ENCODE measurements around the gene PI4KB. TPM values are rescaled to one million over a fixed set of nuclear protein-coding genes. Genes with fewer than 3 reads are reported as not detected.

PI4KB gene
- total and polyA plus RNA-seq, 2 of the 4 experiments (the other 2 are of a cell fraction), result 82.4 to 94.5 TPM

GRCh38 chr1:151347523-151348246, 20.5 kb upstream of the PI4KB start:
- peak overlapping the region; percentile 44 for H2BK20ac ChIP-seq (ENCODE audit: low read depth, low read length)
- peak overlapping the region; percentile 23; the same call in 1 of the 2 replicates for H4K5ac ChIP-seq (ENCODE audit: low read depth, low read length)
- no peaks in the 10 kb centered on the region for H4K20me1 ChIP-seq (ENCODE audit: insufficient read depth, low read length)
- peaks cover 19% of the 10 kb centered on the region for H3K36me3 ChIP-seq (ENCODE audit: control insufficient read depth, insufficient read depth, low read length)
- H3K27ac ChIP-seq (ENCODE audit: insufficient read depth, low read length), result peak overlapping the region; percentile 31; the same call in 1 of the 2 replicates
- H4K8ac ChIP-seq (ENCODE audit: low read depth in 2 of 2, low read length in 2 of 2), result peak overlapping the region; percentile 81 to 82
- no peak for DNase-seq
- intact Hi-C loops (cut with micrococcal nuclease), result loop anchor here (1.0 kb wide), 1 partner anchor 52 kb away; the partner anchor contains the start of gene PSMB4
- peak overlapping the region; percentile 17; the same call in 1 of the 2 replicates for H3K9ac ChIP-seq (ENCODE audit: low read depth, low read length)
- no peaks in the 10 kb centered on the region for H3K9me3 ChIP-seq (ENCODE audit: control insufficient read depth, insufficient read depth, low read length)
- peak overlapping the region; percentile 39; the same call in 1 of the 3 replicates for H2BK15ac ChIP-seq (ENCODE audit: low read depth, low read length)
- ATAC-seq (ENCODE audit: low read depth), result no peak
- in situ Hi-C loops (cut with MboI; ENCODE audit: low sequenced_read_pairs), result no loop called here
- POLR2A ChIA-PET (ENCODE audit: unreplicated experiment), result no interaction called here
- peak overlapping the region; percentile 70 for H3K4ac ChIP-seq (ENCODE audit: low read depth, low read length)
- peak overlapping the region; percentile 79 for H2AFZ ChIP-seq (replicated peaks; ENCODE audit: low read length, poor library complexity)
- peak overlapping the region; percentile 62 for H3K4me2 ChIP-seq (ENCODE audit: low read depth, low read length)
- CTCF ChIA-PET, result no interaction called here
- TF ChIP-seq CEBPB (IDR thresholded peaks at IDR 0.05; ENCODE audit: low read depth, low read length) (no peak), SMC3 (IDR thresholded peaks at IDR 0.05; ENCODE audit: low read depth, low read length) (no peak)
- peak overlapping the region; percentile 57; the same call in 1 of the 2 replicates for H2AK5ac ChIP-seq (ENCODE audit: low read depth, low read length)
- no peaks in the 10 kb centered on the region for H3K27me3 ChIP-seq (ENCODE audit: control insufficient read depth, insufficient read depth, low read length)
- H2AK9ac ChIP-seq (replicated peaks; ENCODE audit: low read depth, low read length, poor library complexity), result no peak overlapping the region
- H3K4me3 ChIP-seq (ENCODE audit: insufficient read depth, low read depth, low read length), result peak overlapping the region; percentile 34
- H2BK120ac ChIP-seq (ENCODE audit: low read depth, low read length), result peak overlapping the region; percentile 75
- H4K91ac ChIP-seq (ENCODE audit: insufficient read depth, low read depth, low read length), result peak overlapping the region; percentile 73
- BruUV-seq (replicated peaks), result no TSS peak
- peaks cover 7% of the 10 kb centered on the region for H3K4me1 ChIP-seq (ENCODE audit: control insufficient read depth, insufficient read depth, low read length)
- H3K23ac ChIP-seq (ENCODE audit: low read depth, low read length), result peak overlapping the region; percentile 50; the same call in 1 of the 2 replicates
- H3K9me1 ChIP-seq (ENCODE audit: insufficient read depth, low read length), result peaks cover 10% of the 10 kb centered on the region
- peak overlapping the region; percentile 4; the same call in 1 of the 2 replicates for H3K18ac ChIP-seq (ENCODE audit: low read depth, low read length)
- H2BK5ac ChIP-seq (ENCODE audit: low read depth, low read length, poor library complexity, severe bottlenecking), result peak overlapping the region; percentile 37
- peak overlapping the region; percentile 31; the same call in 1 of the 2 replicates for H3K56ac ChIP-seq (ENCODE audit: extremely low read depth, insufficient read depth, low read length)
- dilution Hi-C loops (cut with HindIII; ENCODE audit: low sequenced_read_pairs, unreplicated experiment), result no loop called here
- peaks cover 12 to 22% of the 10 kb centered on the region in 2 experiments for H3K79me1 ChIP-seq (ENCODE audit: low read depth in 1 of 2, low read length in 2 of 2)
- whole genome bisulfite sequencing, 2 experiments (ENCODE audit: extremely low coverage in 2 of 2, insufficient read length in 1 of 2), result no CpG with 5 or more reads among the region's 12 CpGs
- H3K14ac ChIP-seq (replicated peaks; ENCODE audit: low read depth, low read length), result peak overlapping the region; percentile 86

All from IMR-90 (cell line).